Liver (tissue), 9 donors: ENCODE data around the gene ZKSCAN1. TPM values are rescaled to one million over a fixed set of nuclear protein-coding genes. Genes with fewer than 3 reads are reported as not detected.

Source experiments
- DNase-seq: peaks from one replicate; pipeline ENCODE4 v3.0.0-alpha.2; 2017; ENCODE audit warnings: low spot score
- H3K27ac ChIP-seq, 2 donors: one replicate each; pipeline ENCODE4 v1.7.0; 2013; ENCODE audit warnings: inconsistent platforms in 2 of 2, low read length in 2 of 2, control low read depth in 1 of 2, low read depth in 1 of 2, mild to moderate bottlenecking in 1 of 2
- H3K27me3 ChIP-seq, 4 donors: one replicate each; pipeline versions ENCODE4 v1.6.1 to v1.7.0; 2013; ENCODE audit warnings: low read length in 3 of 4, inconsistent platforms in 1 of 4, mild to moderate bottlenecking in 1 of 4, moderate library complexity in 1 of 4; ENCODE audit not compliant: control insufficient read depth in 4 of 4, insufficient read depth in 4 of 4
- H3K36me3 ChIP-seq, 4 donors: one replicate each; pipeline versions ENCODE4 v1.6.1 to v1.7.0; 2013; ENCODE audit warnings: low read length in 3 of 4, mild to moderate bottlenecking in 3 of 4, low read depth in 1 of 4, moderate library complexity in 1 of 4; ENCODE audit not compliant: control insufficient read depth in 4 of 4, insufficient read depth in 3 of 4
- H3K4me1 ChIP-seq, 4 donors: one replicate each; pipeline versions ENCODE4 v1.6.1 to v1.7.0; 2013; ENCODE audit warnings: low read length in 3 of 4, mild to moderate bottlenecking in 3 of 4, moderate library complexity in 1 of 4; ENCODE audit not compliant: control insufficient read depth in 4 of 4, insufficient read depth in 4 of 4
- H3K4me3 ChIP-seq, 3 donors: one replicate each; pipeline versions ENCODE4 v1.6.1 to v1.7.0; 2013; ENCODE audit warnings: low read length in 3 of 3, control low read depth in 1 of 3, low read depth in 1 of 3, mild to moderate bottlenecking in 1 of 3
- H3K9ac ChIP-seq, 2 donors: one replicate each; pipeline ENCODE4 v1.7.0; 2013; ENCODE audit warnings: low read length in 2 of 2, mild to moderate bottlenecking in 2 of 2, moderate library complexity in 2 of 2, control low read depth in 1 of 2, low read depth in 1 of 2
- H3K9me3 ChIP-seq, 4 donors: one replicate each; pipeline versions ENCODE4 v1.6.1 to v1.7.0; 2013; ENCODE audit warnings: low read length in 3 of 4; ENCODE audit not compliant: control insufficient read depth in 4 of 4
- ATF3 ChIP-seq: IDR thresholded peaks from 2 replicates; pipeline ENCODE4 v1.6.1; 2016; ENCODE audit warnings: antibody characterized with exemption
- CTCF ChIP-seq: fragments of 150-350 bp; IDR thresholded peaks from 2 replicates; pipeline ENCODE4 v1.5.1; 2017; ENCODE audit warnings: improper control_type of control experiment, low read depth, low read length; ENCODE audit not compliant: missing input control
- EGR1 ChIP-seq, 2 donors: IDR thresholded peaks; 2 replicates each; pipeline ENCODE4 v1.6.1; 2016 to 2018; ENCODE audit warnings: antibody characterized with exemption in 2 of 2, low read depth in 2 of 2
- FOXA1 ChIP-seq: IDR thresholded peaks from 2 replicates; pipeline ENCODE4 v1.6.1; 2016; ENCODE audit warnings: antibody characterized with exemption
- FOXA2 ChIP-seq: IDR thresholded peaks from 2 replicates; pipeline ENCODE4 v1.6.1; 2016; ENCODE audit warnings: antibody characterized with exemption
- GABPA ChIP-seq, 2 donors: IDR thresholded peaks in 1 of 2; conservative IDR thresholded peaks in 1 of 2; 2 replicates each; pipeline ENCODE4 v1.6.1; 2016; ENCODE audit warnings: antibody characterized with exemption in 2 of 2, mild to moderate bottlenecking in 1 of 2, moderate library complexity in 1 of 2
- HNF4A ChIP-seq, 2 donors: conservative IDR thresholded peaks; 2 replicates each; pipeline ENCODE4 v1.6.1; 2016; ENCODE audit warnings: antibody characterized with exemption in 2 of 2, mild to moderate bottlenecking in 2 of 2
- HNF4G ChIP-seq: IDR thresholded peaks from 2 replicates; pipeline ENCODE4 v1.6.1; 2016; ENCODE audit warnings: antibody characterized with exemption
- JUND ChIP-seq, 2 donors: IDR thresholded peaks; 2 replicates each; pipeline ENCODE4 v1.6.1; 2016; ENCODE audit warnings: antibody characterized with exemption in 2 of 2
- MAX ChIP-seq: IDR thresholded peaks from 2 replicates; pipeline ENCODE4 v1.6.1; 2016; ENCODE audit warnings: antibody characterized with exemption
- NR2F2 ChIP-seq: IDR thresholded peaks from 2 replicates; pipeline ENCODE4 v1.6.1; 2016; ENCODE audit warnings: antibody characterized with exemption
- RAD21 ChIP-seq, 2 donors: IDR thresholded peaks; 2 replicates each; pipeline ENCODE4 v1.6.1; 2016; ENCODE audit warnings: antibody characterized with exemption in 2 of 2, mild to moderate bottlenecking in 2 of 2
- REST ChIP-seq: IDR thresholded peaks from 2 replicates; pipeline ENCODE4 v1.6.1; 2016; ENCODE audit warnings: antibody characterized with exemption, mild to moderate bottlenecking
- RXRA ChIP-seq, 2 donors: IDR thresholded peaks; 2 replicates each; pipeline ENCODE4 v1.6.1; 2017 to 2018; ENCODE audit warnings: antibody characterized with exemption in 2 of 2, mild to moderate bottlenecking in 1 of 2
- SP1 ChIP-seq: IDR thresholded peaks from 2 replicates; pipeline ENCODE4 v1.6.1; 2018; ENCODE audit warnings: antibody characterized with exemption, mild to moderate bottlenecking
- TAF1 ChIP-seq: conservative IDR thresholded peaks from 2 replicates; pipeline ENCODE4 v1.6.1; 2016; ENCODE audit warnings: antibody characterized with exemption, mild to moderate bottlenecking
- YY1 ChIP-seq: IDR thresholded peaks from 2 replicates; pipeline ENCODE4 v1.6.1; 2016; ENCODE audit warnings: antibody characterized with exemption, mild to moderate bottlenecking
- ZBTB33 ChIP-seq: IDR thresholded peaks from 2 replicates; pipeline ENCODE4 v1.6.1; 2016; ENCODE audit warnings: antibody characterized with exemption
- WGBS: extraction: QIAGEN DNeasy Blood & Tissue Kit; methylation state at CpG from one replicate; pipeline ENCODE4 v1.1.7; 2013; 5-methylcytosine and 5-hydroxymethylcytosine counted together
- polyA plus RNA-seq, 2 donors: library from polyadenylated mRNA; stranded (reverse) in 1 of 2; unstranded in 1 of 2; fragments of 200-250 nt in 1 of 2; fragments of >200 nt in 1 of 2; fragmentation: Nextera tagmentation in 1 of 2; extraction: Ambion mirVana in 1 of 2; gene quantifications; one replicate each; pipeline versions ENCODE4 v1.2.1 to v1.2.3, GENCODE V29; 2013 to 2015
- total RNA-seq, 2 donors: library from RNA; depleted of rRNA; stranded (reverse); fragments of >200 nt; gene quantifications; one replicate each; pipeline ENCODE4 v1.2.3, GENCODE V29; 2014
- donor health status: healthy.
- donor health status: healthy.
- donor health status: healthy.
- donor health status: healthy.
- donor health status: healthy.

The ZKSCAN1 gene
- total and polyA plus RNA-seq, 4 donors, result 11.8 to 117 (median 30.1) TPM

- no peaks in the 10 kb centered on the region for H3K9me3 ChIP-seq
- peak within 1 kb of the TSS; percentile 66 to 97 for H3K9ac ChIP-seq
- peak; percentile 90 for DNase-seq
- H3K4me3 ChIP-seq, result peak within 1 kb of the TSS; percentile 69 to 98 (median 84)
- H3K27me3 ChIP-seq, result no peaks in the 10 kb centered on the region
- 1% methylated on average over 47 of the region's 47 CpGs for WGBS
- TF ChIP-seq FOXA2 (no peak), HNF4G (no peak), FOXA1 (no peak), SP1 (peak; percentile 22), RXRA (IDR thresholded peaks at IDR 0.05) (peak in 1 of 2 donors; percentile 33), ATF3 (no peak), EGR1 (IDR thresholded peaks at IDR 0.05; ENCODE audit: low read depth in 2 of 2) (peak; percentile 59 to 60), HNF4A (conservative IDR thresholded peaks at IDR 0.05) (peak in 1 of 2 donors; percentile 25), JUND (IDR thresholded peaks at IDR 0.05) (no peak), GABPA (IDR thresholded peaks at IDR 0.05 in 1 of 2, conservative IDR thresholded peaks at IDR 0.05 in 1 of 2) (peak; percentile 76 to 91), YY1 (peak; percentile 47), TAF1 (no peak), REST (peak; percentile 27), ZBTB33 (no peak), CTCF (no peak), RAD21 (IDR thresholded peaks at IDR 0.05) (peak; percentile 24 to 36), NR2F2 (peak; percentile 37), MAX (no peak)
- peak within 1 kb of the TSS; percentile 95 to 98 for H3K27ac ChIP-seq
- peaks cover 0 to 23% (median 21%) of the 10 kb centered on the region in 4 donors for H3K4me1 ChIP-seq
- peaks cover 0 to 3% (median 0%) of the 10 kb centered on the region in 4 donors for H3K36me3 ChIP-seq
Observed at GRCh38 chr7:100049441-100050291, 34.3 kb downstream of the ZKSCAN1 start, which contains the start of gene ZSCAN21. Gene ZSCAN21, plus strand, starts transcription at chr7:100049774. Its CDS starts 7,233 bp downstream, at chr7:100057007.
